HepG2 (cell line): ENCODE results near the gene GMEB2. TPM values are rescaled to one million over a fixed set of nuclear protein-coding genes. Genes with fewer than 3 reads are reported as not detected.

Source experiments
- CCAR2 ChIP-seq: fragments of 200-400 bp; formaldehyde crosslinking; optimal IDR thresholded peaks from 2 replicates; pipeline ENCODE3; 2018; ENCODE audit warnings: low read depth, mild to moderate bottlenecking, low read length, moderate library complexity
- ESRRA ChIP-seq: sonication (generic); formaldehyde crosslinking; IDR thresholded peaks from 2 replicates; pipeline ENCODE4 v1.5.1; 2020; ENCODE audit warnings: mild to moderate bottlenecking, low read depth, missing genetic modification reagents
- KMT2A ChIP-seq: sonication (generic); formaldehyde crosslinking; IDR thresholded peaks from 2 replicates; pipeline ENCODE4 v1.4.0; 2020; ENCODE audit warnings: missing genetic modification reagents
- MEIS1 ChIP-seq: sonication (generic); formaldehyde crosslinking; IDR thresholded peaks from 2 replicates; pipeline ENCODE4 v1.9.0; 2021; ENCODE audit warnings: mild to moderate bottlenecking, missing genetic modification reagents, moderate library complexity, borderline replicate concordance
- NCOA1 ChIP-seq: sonication (generic); formaldehyde crosslinking; IDR thresholded peaks from 2 replicates; pipeline ENCODE4 v1.9.0; 2021; ENCODE audit warnings: missing genetic modification reagents
- ZNF629 ChIP-seq: sonication (generic); formaldehyde crosslinking; conservative IDR thresholded peaks from 2 replicates; pipeline ENCODE4 v1.5.0; 2020; ENCODE audit warnings: missing genetic modification reagents
- ZNF878 ChIP-seq: sonication (generic); formaldehyde crosslinking; IDR thresholded peaks from 2 replicates; pipeline ENCODE4 v1.8.1; 2023; ENCODE audit warnings: mild to moderate bottlenecking, missing genetic modification reagents, moderate library complexity
- polyA plus RNA-seq, 8 experiments: library from polyadenylated mRNA; depleted of rRNA in 3 of 8; stranded (reverse) in 7 of 8; unstranded in 1 of 8; fragments of >200 nt; fragmentation: Illumina TruSeq in 4 of 8; extraction: Trizol in 4 of 8; gene quantifications; 2 replicates each; pipeline versions ENCODE4 v1.2.1 to v1.2.3, GENCODE V29; 2011 to 2016; ENCODE audit warnings: low read depth in 4 of 8, missing spikeins in 1 of 8, mixed read lengths in 1 of 8; ENCODE audit not compliant: insufficient read depth in 1 of 8
- total RNA-seq, 5 experiments: library from RNA; depleted of rRNA; stranded (reverse); fragments of >200 nt; fragmentation: Illumina TruSeq; extraction: Trizol; gene quantifications; 2 replicates each; pipeline ENCODE4 v1.2.3, GENCODE V29; 2016; ENCODE audit warnings: low read depth in 1 of 5
- TF ChIP-seq, protein P1 (sequence below), 2 experiments: sonication (generic) in 1 of 2; formaldehyde crosslinking in 1 of 2; IDR thresholded peaks; 2 replicates each; pipeline versions ENCODE4 v1.6.1 to v1.9.0; 2014 to 2022; ENCODE audit warnings: antibody characterized with exemption in 1 of 2, borderline replicate concordance in 1 of 2, inconsistent platforms in 1 of 2, low read depth in 1 of 2, missing genetic modification reagents in 1 of 2
- TF ChIP-seq, protein P2 (sequence below): sonication (generic); formaldehyde crosslinking; IDR thresholded peaks from 2 replicates; pipeline ENCODE4 v1.4.0; 2020; ENCODE audit warnings: missing genetic modification reagents, borderline replicate concordance
- TF ChIP-seq, protein P3 (sequence below): sonication (generic); formaldehyde crosslinking; IDR thresholded peaks from 2 replicates; pipeline ENCODE4 v1.5.1; 2020; ENCODE audit warnings: mild to moderate bottlenecking, missing genetic modification reagents
- TF ChIP-seq, protein P4 (sequence below): sonication (generic); formaldehyde crosslinking; IDR thresholded peaks from 2 replicates; pipeline ENCODE4 v1.4.0; 2020; ENCODE audit warnings: mild to moderate bottlenecking, missing genetic modification reagents
- TF ChIP-seq, protein P5 (sequence below): sonication (generic); formaldehyde crosslinking; IDR thresholded peaks from 2 replicates; pipeline ENCODE4 v1.9.0; 2021; ENCODE audit warnings: missing genetic modification reagents, borderline replicate concordance

GMEB2 gene
- total and polyA plus RNA-seq, 2 of the 13 experiments (the other 11 are each of a cell fraction or from before 2014, with no cell fraction given), result 10.6 to 12.4 TPM

DNA sequence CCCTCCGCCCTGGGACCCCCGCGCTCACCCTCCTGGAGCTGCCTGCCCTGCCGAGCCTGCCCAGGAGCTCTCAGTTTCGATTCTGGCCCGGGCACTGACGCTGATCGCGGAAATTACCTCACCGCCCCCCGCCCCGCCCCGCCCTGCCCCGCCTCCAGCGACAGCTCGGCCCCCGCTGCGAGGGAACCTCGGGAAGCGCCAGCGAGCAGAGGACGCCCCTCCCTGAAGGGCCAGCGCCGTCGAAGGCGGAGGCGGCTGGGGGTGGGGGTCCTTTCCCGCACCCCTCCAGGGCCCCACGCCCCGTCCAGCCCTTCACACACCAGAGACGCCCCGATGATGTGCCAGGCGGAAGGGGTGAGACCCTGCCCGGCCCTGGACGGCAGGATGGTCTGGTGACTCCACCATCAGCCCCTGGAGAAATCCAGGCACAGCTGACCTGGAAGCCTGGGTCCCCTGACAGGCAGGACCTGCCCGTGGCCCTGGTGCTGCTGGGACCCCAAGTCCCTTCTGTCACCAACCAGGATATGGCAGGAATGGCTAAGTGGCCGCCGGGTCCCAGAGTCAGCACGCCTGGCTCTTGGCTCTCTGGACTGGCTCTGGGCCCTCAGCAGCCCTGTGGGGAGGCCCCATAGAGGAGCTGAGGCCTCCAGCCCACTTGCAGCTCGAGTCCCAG lies 52.6 kb downstream of the GMEB2 start, which contains the start of gene HELZ2 (continued):
- TF ChIP-seq ESRRA (CRISPR knock-in tag) (no peak), ZNF878 (CRISPR knock-in tag) (no peak), ZNF629 (CRISPR knock-in tag) (no peak), CCAR2 (no peak), KMT2A (peak; percentile 12; the same call in 1 of the 2 replicates), MEIS1 (no peak; the same call in 1 of the 2 replicates), NCOA1 (CRISPR knock-in tag) (no peak)
- TF ChIP-seq, protein P1, sequence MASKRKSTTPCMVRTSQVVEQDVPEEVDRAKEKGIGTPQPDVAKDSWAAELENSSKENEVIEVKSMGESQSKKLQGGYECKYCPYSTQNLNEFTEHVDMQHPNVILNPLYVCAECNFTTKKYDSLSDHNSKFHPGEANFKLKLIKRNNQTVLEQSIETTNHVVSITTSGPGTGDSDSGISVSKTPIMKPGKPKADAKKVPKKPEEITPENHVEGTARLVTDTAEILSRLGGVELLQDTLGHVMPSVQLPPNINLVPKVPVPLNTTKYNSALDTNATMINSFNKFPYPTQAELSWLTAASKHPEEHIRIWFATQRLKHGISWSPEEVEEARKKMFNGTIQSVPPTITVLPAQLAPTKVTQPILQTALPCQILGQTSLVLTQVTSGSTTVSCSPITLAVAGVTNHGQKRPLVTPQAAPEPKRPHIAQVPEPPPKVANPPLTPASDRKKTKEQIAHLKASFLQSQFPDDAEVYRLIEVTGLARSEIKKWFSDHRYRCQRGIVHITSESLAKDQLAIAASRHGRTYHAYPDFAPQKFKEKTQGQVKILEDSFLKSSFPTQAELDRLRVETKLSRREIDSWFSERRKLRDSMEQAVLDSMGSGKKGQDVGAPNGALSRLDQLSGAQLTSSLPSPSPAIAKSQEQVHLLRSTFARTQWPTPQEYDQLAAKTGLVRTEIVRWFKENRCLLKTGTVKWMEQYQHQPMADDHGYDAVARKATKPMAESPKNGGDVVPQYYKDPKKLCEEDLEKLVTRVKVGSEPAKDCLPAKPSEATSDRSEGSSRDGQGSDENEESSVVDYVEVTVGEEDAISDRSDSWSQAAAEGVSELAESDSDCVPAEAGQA (IDR thresholded peaks at IDR 0.05; ENCODE audit: low read depth), result no peak
- TF ChIP-seq, protein P1 (CRISPR knock-in tag; IDR thresholded peaks at IDR 0.05; ENCODE audit: borderline replicate concordance), result no peak
- TF ChIP-seq, protein P2, sequence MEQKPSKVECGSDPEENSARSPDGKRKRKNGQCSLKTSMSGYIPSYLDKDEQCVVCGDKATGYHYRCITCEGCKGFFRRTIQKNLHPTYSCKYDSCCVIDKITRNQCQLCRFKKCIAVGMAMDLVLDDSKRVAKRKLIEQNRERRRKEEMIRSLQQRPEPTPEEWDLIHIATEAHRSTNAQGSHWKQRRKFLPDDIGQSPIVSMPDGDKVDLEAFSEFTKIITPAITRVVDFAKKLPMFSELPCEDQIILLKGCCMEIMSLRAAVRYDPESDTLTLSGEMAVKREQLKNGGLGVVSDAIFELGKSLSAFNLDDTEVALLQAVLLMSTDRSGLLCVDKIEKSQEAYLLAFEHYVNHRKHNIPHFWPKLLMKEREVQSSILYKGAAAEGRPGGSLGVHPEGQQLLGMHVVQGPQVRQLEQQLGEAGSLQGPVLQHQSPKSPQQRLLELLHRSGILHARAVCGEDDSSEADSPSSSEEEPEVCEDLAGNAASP (CRISPR knock-in tag), result no peak
- TF ChIP-seq, protein P3, sequence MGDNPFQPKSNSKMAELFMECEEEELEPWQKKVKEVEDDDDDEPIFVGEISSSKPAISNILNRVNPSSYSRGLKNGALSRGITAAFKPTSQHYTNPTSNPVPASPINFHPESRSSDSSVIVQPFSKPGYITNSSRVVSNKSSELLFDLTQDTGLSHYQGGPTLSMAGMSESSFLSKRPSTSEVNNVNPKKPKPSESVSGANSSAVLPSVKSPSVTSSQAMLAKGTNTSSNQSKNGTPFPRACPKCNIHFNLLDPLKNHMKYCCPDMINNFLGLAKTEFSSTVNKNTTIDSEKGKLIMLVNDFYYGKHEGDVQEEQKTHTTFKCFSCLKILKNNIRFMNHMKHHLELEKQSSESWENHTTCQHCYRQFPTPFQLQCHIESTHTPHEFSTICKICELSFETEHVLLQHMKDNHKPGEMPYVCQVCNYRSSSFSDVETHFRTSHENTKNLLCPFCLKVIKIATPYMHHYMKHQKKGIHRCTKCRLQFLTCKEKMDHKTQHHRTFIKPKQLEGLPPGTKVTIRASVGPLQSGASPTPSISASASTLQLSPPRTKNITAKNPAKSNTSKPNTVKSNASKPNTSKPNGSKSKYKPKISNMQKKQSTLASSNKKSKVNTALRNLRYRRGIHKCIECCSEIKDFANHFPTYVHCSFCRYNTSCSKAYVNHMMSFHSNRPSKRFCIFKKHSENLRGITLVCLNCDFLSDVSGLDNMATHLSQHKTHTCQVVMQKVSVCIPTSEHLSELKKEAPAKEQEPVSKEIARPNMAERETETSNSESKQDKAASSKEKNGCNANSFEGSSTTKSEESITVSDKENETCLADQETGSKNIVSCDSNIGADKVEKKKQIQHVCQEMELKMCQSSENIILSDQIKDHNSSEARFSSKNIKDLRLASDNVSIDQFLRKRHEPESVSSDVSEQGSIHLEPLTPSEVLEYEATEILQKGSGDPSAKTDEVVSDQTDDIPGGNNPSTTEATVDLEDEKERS (CRISPR knock-in tag), result no peak; the same call in 1 of the 2 replicates
- TF ChIP-seq, protein P4, sequence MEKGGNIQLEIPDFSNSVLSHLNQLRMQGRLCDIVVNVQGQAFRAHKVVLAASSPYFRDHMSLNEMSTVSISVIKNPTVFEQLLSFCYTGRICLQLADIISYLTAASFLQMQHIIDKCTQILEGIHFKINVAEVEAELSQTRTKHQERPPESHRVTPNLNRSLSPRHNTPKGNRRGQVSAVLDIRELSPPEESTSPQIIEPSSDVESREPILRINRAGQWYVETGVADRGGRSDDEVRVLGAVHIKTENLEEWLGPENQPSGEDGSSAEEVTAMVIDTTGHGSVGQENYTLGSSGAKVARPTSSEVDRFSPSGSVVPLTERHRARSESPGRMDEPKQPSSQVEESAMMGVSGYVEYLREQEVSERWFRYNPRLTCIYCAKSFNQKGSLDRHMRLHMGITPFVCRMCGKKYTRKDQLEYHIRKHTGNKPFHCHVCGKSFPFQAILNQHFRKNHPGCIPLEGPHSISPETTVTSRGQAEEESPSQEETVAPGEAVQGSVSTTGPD (CRISPR knock-in tag), result no peak
- TF ChIP-seq, protein P5, sequence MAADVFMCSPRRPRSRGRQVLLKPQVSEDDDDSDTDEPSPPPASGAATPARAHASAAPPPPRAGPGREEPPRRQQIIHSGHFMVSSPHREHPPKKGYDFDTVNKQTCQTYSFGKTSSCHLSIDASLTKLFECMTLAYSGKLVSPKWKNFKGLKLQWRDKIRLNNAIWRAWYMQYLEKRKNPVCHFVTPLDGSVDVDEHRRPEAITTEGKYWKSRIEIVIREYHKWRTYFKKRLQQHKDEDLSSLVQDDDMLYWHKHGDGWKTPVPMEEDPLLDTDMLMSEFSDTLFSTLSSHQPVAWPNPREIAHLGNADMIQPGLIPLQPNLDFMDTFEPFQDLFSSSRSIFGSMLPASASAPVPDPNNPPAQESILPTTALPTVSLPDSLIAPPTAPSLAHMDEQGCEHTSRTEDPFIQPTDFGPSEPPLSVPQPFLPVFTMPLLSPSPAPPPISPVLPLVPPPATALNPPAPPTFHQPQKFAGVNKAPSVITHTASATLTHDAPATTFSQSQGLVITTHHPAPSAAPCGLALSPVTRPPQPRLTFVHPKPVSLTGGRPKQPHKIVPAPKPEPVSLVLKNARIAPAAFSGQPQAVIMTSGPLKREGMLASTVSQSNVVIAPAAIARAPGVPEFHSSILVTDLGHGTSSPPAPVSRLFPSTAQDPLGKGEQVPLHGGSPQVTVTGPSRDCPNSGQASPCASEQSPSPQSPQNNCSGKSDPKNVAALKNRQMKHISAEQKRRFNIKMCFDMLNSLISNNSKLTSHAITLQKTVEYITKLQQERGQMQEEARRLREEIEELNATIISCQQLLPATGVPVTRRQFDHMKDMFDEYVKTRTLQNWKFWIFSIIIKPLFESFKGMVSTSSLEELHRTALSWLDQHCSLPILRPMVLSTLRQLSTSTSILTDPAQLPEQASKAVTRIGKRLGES (CRISPR knock-in tag), result no peak
